IMR-90 (cell line): ENCODE measurements around the gene LRRC4C. TPM values are rescaled to one million over a fixed set of nuclear protein-coding genes. Genes with fewer than 3 reads are reported as not detected.

Experiments used
- ATAC-seq: fragments of 200-7000 bp; cut with Tn5 transposase; 2 replicates; pipeline ENCODE4 v1.9.1; 2020; ENCODE audit warnings: low read depth, mild to moderate bottlenecking, moderate library complexity
- BruUV-seq: library from RNA; stranded (reverse); fragments of 400-500 nt; replicated peaks from 2 replicates; lab custom pipeline; 2021; lab: Mats Ljungman, UMichigan
- CTCF ChIA-PET: fragments of 300-600 bp; formaldehyde crosslinking; extraction: SDS; loops from one replicate; lab custom pipeline; 2021; ENCODE audit warnings: antibody characterized with exemption; lab: Yijun Ruan, JAX
- POLR2A ChIA-PET: fragments of 300-600 bp; sonication (Branson Sonifier 250); formaldehyde crosslinking; loops from one replicate; lab custom pipeline; 2022; ENCODE audit warnings: antibody characterized with exemption; ENCODE audit not compliant: unreplicated experiment; lab: Charles Lee
- DNase-seq: peaks from one replicate; pipeline ENCODE4 v3.0.0; 2013
- H2AFZ ChIP-seq: replicated peaks from 2 replicates; pipeline ENCODE3; 2013; ENCODE audit warnings: low read length, mild to moderate bottlenecking; ENCODE audit not compliant: poor library complexity
- H2AK5ac ChIP-seq: 2 replicates; pipeline ENCODE4 v1.6.1; 2013; ENCODE audit warnings: low read depth, low read length, inconsistent platforms
- H2AK9ac ChIP-seq: replicated peaks from 2 replicates; pipeline ENCODE3; 2013; ENCODE audit warnings: mild to moderate bottlenecking, low read depth, low read length, moderate library complexity; ENCODE audit not compliant: poor library complexity
- H2BK120ac ChIP-seq: 2 replicates; pipeline ENCODE4 v1.6.1; 2013; ENCODE audit warnings: low read depth, low read length, inconsistent platforms
- H2BK15ac ChIP-seq: 3 replicates; pipeline ENCODE4 v1.6.1; 2013; ENCODE audit warnings: low read depth, low read length, inconsistent platforms
- H2BK20ac ChIP-seq: 2 replicates; pipeline ENCODE4 v1.6.1; 2013; ENCODE audit warnings: low read depth, mild to moderate bottlenecking, inconsistent platforms, low read length, moderate library complexity
- H2BK5ac ChIP-seq: 2 replicates; pipeline ENCODE4 v1.6.1; 2013; ENCODE audit warnings: mild to moderate bottlenecking, low read depth, low read length, inconsistent platforms; ENCODE audit not compliant: poor library complexity, severe bottlenecking
- H3K14ac ChIP-seq: replicated peaks from 2 replicates; pipeline ENCODE4 v1.6.1; 2013; ENCODE audit warnings: low read depth, low read length, inconsistent platforms
- H3K18ac ChIP-seq: 2 replicates; pipeline ENCODE4 v1.6.1; 2013; ENCODE audit warnings: low read depth, low read length, control low read depth
- H3K23ac ChIP-seq: 2 replicates; pipeline ENCODE4 v1.6.1; 2013; ENCODE audit warnings: low read depth, low read length, inconsistent platforms
- H3K27ac ChIP-seq: 2 replicates; pipeline ENCODE4 v1.5.1; 2013; ENCODE audit warnings: mild to moderate bottlenecking, control low read depth, low read length; ENCODE audit not compliant: insufficient read depth
- H3K27me3 ChIP-seq: 2 replicates; pipeline ENCODE4 v1.6.1; 2013; ENCODE audit warnings: low read length; ENCODE audit not compliant: control insufficient read depth, insufficient read depth
- H3K36me3 ChIP-seq: 2 replicates; pipeline ENCODE4 v1.6.1; 2013; ENCODE audit warnings: low read length, mixed read lengths; ENCODE audit not compliant: control insufficient read depth, insufficient read depth
- H3K4ac ChIP-seq: 2 replicates; pipeline ENCODE4 v1.6.1; 2013; ENCODE audit warnings: low read depth, low read length, inconsistent platforms
- H3K4me1 ChIP-seq: 2 replicates; pipeline ENCODE4 v1.6.1; 2013; ENCODE audit warnings: low read length, mixed read lengths; ENCODE audit not compliant: control insufficient read depth, insufficient read depth
- H3K4me2 ChIP-seq: 2 replicates; pipeline ENCODE4 v1.6.1; 2013; ENCODE audit warnings: low read depth, mild to moderate bottlenecking, control low read depth, low read length, moderate library complexity
- H3K4me3 ChIP-seq: 2 replicates; pipeline ENCODE4 v1.5.1; 2013; ENCODE audit warnings: low read depth, mild to moderate bottlenecking, control low read depth, low read length, moderate library complexity; ENCODE audit not compliant: insufficient read depth
- H3K56ac ChIP-seq: 2 replicates; pipeline ENCODE4 v1.6.1; 2013; ENCODE audit warnings: low read length, inconsistent platforms; ENCODE audit not compliant: insufficient read depth; ENCODE audit errors: extremely low read depth
- H3K79me1 ChIP-seq, 2 experiments: 2 replicates each; pipeline ENCODE4 v1.6.1; 2013; ENCODE audit warnings: low read length in 2 of 2, inconsistent platforms in 1 of 2, low read depth in 1 of 2
- H3K9ac ChIP-seq: 2 replicates; pipeline ENCODE4 v1.6.1; 2013; ENCODE audit warnings: low read depth, low read length, control low read depth
- H3K9me1 ChIP-seq: 2 replicates; pipeline ENCODE4 v1.6.1; 2013; ENCODE audit warnings: low read length, inconsistent platforms; ENCODE audit not compliant: insufficient read depth
- H3K9me3 ChIP-seq: 2 replicates; pipeline ENCODE4 v1.6.1; 2013; ENCODE audit warnings: low read length; ENCODE audit not compliant: control insufficient read depth, insufficient read depth
- H4K20me1 ChIP-seq: 2 replicates; pipeline ENCODE4 v1.6.1; 2013; ENCODE audit warnings: low read length, inconsistent platforms; ENCODE audit not compliant: insufficient read depth
- H4K5ac ChIP-seq: 2 replicates; pipeline ENCODE4 v1.6.1; 2013; ENCODE audit warnings: mild to moderate bottlenecking, low read depth, low read length, control low read depth
- H4K8ac ChIP-seq, 2 experiments: 2 replicates each; pipeline ENCODE4 v1.6.1; 2013; ENCODE audit warnings: low read depth in 2 of 2, low read length in 2 of 2, control low read depth in 1 of 2, inconsistent platforms in 1 of 2
- H4K91ac ChIP-seq: 2 replicates; pipeline ENCODE4 v1.6.1; 2013; ENCODE audit warnings: low read depth, low read length, inconsistent platforms; ENCODE audit not compliant: insufficient read depth
- BHLHE40 ChIP-seq: fragments of 150-350 bp; IDR thresholded peaks from 2 replicates; pipeline ENCODE4 v1.6.1; 2016; ENCODE audit warnings: mild to moderate bottlenecking, low read depth, low read length
- CEBPB ChIP-seq: IDR thresholded peaks from 2 replicates; pipeline ENCODE4 v1.6.1; 2012; ENCODE audit warnings: low read depth, low read length, improper control_type of control experiment
- ELK1 ChIP-seq: fragments of 150-350 bp; IDR thresholded peaks from 2 replicates; pipeline ENCODE4 v1.6.1; 2016; ENCODE audit warnings: low read depth, mild to moderate bottlenecking, low read length, moderate library complexity, borderline replicate concordance
- FOS ChIP-seq: fragments of 150-350 bp; IDR thresholded peaks from 2 replicates; pipeline ENCODE4 v1.6.1; 2016; ENCODE audit warnings: low read depth, low read length
- MAZ ChIP-seq: IDR thresholded peaks from 2 replicates; pipeline ENCODE4 v1.6.1; 2012; ENCODE audit warnings: low read depth, mild to moderate bottlenecking, low read length, improper control_type of control experiment, moderate library complexity, borderline replicate concordance
- MXI1 ChIP-seq: IDR thresholded peaks from 2 replicates; pipeline ENCODE4 v1.6.1; 2012; ENCODE audit warnings: low read depth, mild to moderate bottlenecking, low read length, moderate library complexity, borderline replicate concordance
- NFE2L2 ChIP-seq: fragments of 150-350 bp; IDR thresholded peaks from 2 replicates; pipeline ENCODE4 v1.6.1; 2016; ENCODE audit warnings: low read depth, mild to moderate bottlenecking, low read length
- POLR2A ChIP-seq: IDR thresholded peaks from 2 replicates; pipeline ENCODE4 v1.6.1; 2012; ENCODE audit warnings: mild to moderate bottlenecking, low read depth, low read length
- RCOR1 ChIP-seq: IDR thresholded peaks from 2 replicates; pipeline ENCODE4 v1.6.1; 2012; ENCODE audit warnings: mild to moderate bottlenecking, low read length, improper control_type of control experiment; ENCODE audit not compliant: insufficient replicate concordance
- RFX5 ChIP-seq: IDR thresholded peaks from 2 replicates; pipeline ENCODE4 v1.8.0; 2012; ENCODE audit warnings: low read depth, mild to moderate bottlenecking, low read length, moderate library complexity
- SMC3 ChIP-seq: fragments of 150-350 bp; IDR thresholded peaks from 2 replicates; pipeline ENCODE4 v1.6.1; 2016; ENCODE audit warnings: low read depth, mild to moderate bottlenecking, antibody characterized with exemption, low read length, moderate library complexity
- WGBS, 2 experiments: methylation state at CpG; one replicate each; pipeline versions ENCODE4 v1.1.5 to v1.1.7; 2013; ENCODE audit warnings: missing lambda C conversion rate in 2 of 2; ENCODE audit not compliant: insufficient read length in 1 of 2; ENCODE audit errors: extremely low coverage in 2 of 2; 5-methylcytosine and 5-hydroxymethylcytosine counted together
- dilution Hi-C: fragments of 300-500 bp; cut with HindIII; formaldehyde crosslinking; loops from one replicate; pipeline ENCODE4 v1.14.3; 2018; ENCODE audit warnings: low sequenced_read_pairs; ENCODE audit not compliant: unreplicated experiment
- in situ Hi-C: fragments of 300-500 bp; cut with MboI; formaldehyde crosslinking; loops from 3 replicates; pipeline ENCODE4 v1.14.3; 2019; ENCODE audit warnings: low sequenced_read_pairs, inconsistent platforms, mixed read lengths
- intact Hi-C: fragments of 100-400 bp; cut with micrococcal nuclease; formaldehyde crosslinking; loops from 2 replicates; pipeline ENCODE4 v1.10.0; 2022
- polyA plus RNA-seq, 3 experiments: library from polyadenylated mRNA; depleted of rRNA; stranded (reverse); fragments of >200 nt; gene quantifications; 2 replicates each; pipeline ENCODE4 v1.2.3, GENCODE V29; 2012; ENCODE audit warnings: low replicate concordance in 1 of 3
- total RNA-seq: library from RNA; depleted of rRNA; stranded (reverse); fragments of >200 nt; gene quantifications from 2 replicates; pipeline ENCODE4 v1.2.3, GENCODE V29; 2012
- TF ChIP-seq, protein P1 (sequence below): conservative IDR thresholded peaks from 2 replicates; pipeline ENCODE4 v1.5.1; 2012; ENCODE audit warnings: mild to moderate bottlenecking, low read depth, low read length, improper control_type of control experiment

The LRRC4C gene
- total and polyA plus RNA-seq, 2 of the 4 experiments (the other 2 are of a cell fraction) = under 0.01 to 0.03 TPM

DNA sequence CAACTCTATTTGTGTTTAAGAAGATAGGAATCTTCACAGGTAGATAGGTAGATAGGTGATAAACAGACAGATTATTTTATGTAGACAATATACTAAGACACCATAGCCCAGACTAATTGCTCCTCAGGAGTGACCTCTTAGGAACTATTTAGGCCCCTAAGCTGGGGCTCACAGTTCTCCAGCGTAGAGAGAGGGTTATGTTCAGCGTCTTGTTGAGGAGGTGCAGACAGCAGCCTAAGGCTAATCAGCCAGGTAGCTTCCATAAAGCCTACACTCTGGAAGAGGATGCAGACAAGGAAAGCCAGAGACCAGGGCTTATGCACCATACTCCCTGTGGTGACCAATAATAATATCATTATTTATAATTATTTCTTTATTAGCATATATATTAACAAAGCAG lies 705.2 kb downstream of the LRRC4C start:
- no peak overlapping the region for H3K56ac ChIP-seq
- no peak overlapping the region for H2BK20ac ChIP-seq
- H4K20me1 ChIP-seq = no peaks in the 10 kb centered on the region
- TF ChIP-seq, protein P1, sequence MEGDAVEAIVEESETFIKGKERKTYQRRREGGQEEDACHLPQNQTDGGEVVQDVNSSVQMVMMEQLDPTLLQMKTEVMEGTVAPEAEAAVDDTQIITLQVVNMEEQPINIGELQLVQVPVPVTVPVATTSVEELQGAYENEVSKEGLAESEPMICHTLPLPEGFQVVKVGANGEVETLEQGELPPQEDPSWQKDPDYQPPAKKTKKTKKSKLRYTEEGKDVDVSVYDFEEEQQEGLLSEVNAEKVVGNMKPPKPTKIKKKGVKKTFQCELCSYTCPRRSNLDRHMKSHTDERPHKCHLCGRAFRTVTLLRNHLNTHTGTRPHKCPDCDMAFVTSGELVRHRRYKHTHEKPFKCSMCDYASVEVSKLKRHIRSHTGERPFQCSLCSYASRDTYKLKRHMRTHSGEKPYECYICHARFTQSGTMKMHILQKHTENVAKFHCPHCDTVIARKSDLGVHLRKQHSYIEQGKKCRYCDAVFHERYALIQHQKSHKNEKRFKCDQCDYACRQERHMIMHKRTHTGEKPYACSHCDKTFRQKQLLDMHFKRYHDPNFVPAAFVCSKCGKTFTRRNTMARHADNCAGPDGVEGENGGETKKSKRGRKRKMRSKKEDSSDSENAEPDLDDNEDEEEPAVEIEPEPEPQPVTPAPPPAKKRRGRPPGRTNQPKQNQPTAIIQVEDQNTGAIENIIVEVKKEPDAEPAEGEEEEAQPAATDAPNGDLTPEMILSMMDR = no peak
- TF ChIP-seq NFE2L2 (no peak), RFX5 (no peak), MXI1 (no peak), RCOR1 (no peak), FOS (no peak), ELK1 (no peak), SMC3 (no peak), CEBPB (no peak), POLR2A (no peak), BHLHE40 (no peak), MAZ (no peak)
- DNase-seq (no peak), ATAC-seq (no peak)
- no peak overlapping the region for H2BK15ac ChIP-seq
- H4K91ac ChIP-seq = no peak overlapping the region
- no peaks in the 10 kb centered on the region for H3K9me1 ChIP-seq
- in situ Hi-C loops = no loop called here
- no TSS peak for BruUV-seq
- no peak overlapping the region for H3K18ac ChIP-seq
- POLR2A ChIA-PET = no interaction called here
- no peak overlapping the region for H3K14ac ChIP-seq
- H2BK120ac ChIP-seq = no peak overlapping the region
- no peak overlapping the region for H3K4me2 ChIP-seq
- H3K79me1 ChIP-seq = no peaks in the 10 kb centered on the region
- H2BK5ac ChIP-seq = no peak overlapping the region
- no peak overlapping the region for H2AK5ac ChIP-seq
- no peak overlapping the region for H4K8ac ChIP-seq
- H3K9me3 ChIP-seq = peaks cover 4% of the 10 kb centered on the region; the same call in 1 of the 2 replicates
- CTCF ChIA-PET = interaction anchor here (1.2 kb wide), 1 partner anchor 13 kb away, joined by 3 read pairs; no protein-coding TSS in a partner anchor
- dilution Hi-C loops = no loop called here
- H3K4me3 ChIP-seq = no peak overlapping the region
- intact Hi-C loops = no loop called here
- H3K27ac ChIP-seq = no peak overlapping the region
- H2AK9ac ChIP-seq = no peak overlapping the region
- H3K36me3 ChIP-seq = no peaks in the 10 kb centered on the region
- H3K23ac ChIP-seq = no peak overlapping the region
- no peak overlapping the region for H2AFZ ChIP-seq
- no CpG with 5 or more reads among the region's 2 CpGs for WGBS, 2 experiments
- no peak overlapping the region for H3K9ac ChIP-seq
- no peak overlapping the region for H3K4ac ChIP-seq
- no peaks in the 10 kb centered on the region for H3K4me1 ChIP-seq
- no peaks in the 10 kb centered on the region for H3K27me3 ChIP-seq
- no peak overlapping the region for H4K5ac ChIP-seq
